GM19452 (cell line): ENCODE results near the gene BEND6.
"Not testable (repeated sequence)": the region's sequence is repeated elsewhere in the genome, so short reads cannot be mapped to it uniquely, and the experiment has no call there.

Experiments used
- ATAC-seq: cut with Tn5 transposase; IDR thresholded peaks from one replicate; pipeline ENCODE4 v1.9.1; 2021; ENCODE audit not compliant: unreplicated experiment

Gene BEND6

DNA sequence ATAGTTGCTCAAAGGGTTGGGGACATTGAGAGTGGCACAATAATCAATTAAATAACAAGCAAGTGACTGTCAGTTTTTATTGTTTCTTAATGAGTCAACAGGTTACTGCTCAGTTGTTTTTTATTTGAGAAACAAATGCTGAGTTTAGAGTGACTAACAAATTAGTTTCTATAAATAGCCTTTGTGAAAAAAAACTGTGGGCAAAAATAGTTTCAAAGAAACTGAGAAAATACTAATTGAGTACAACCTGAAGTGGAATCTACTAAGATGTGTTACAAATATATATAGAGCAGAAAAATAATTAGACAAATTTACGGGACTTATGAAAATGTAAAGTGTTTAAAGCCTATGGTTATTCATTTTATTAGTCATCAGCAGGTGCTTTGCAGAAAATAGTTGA lies 22.3 kb downstream of the BEND6 start:
- no peak for ATAC-seq

DNA sequence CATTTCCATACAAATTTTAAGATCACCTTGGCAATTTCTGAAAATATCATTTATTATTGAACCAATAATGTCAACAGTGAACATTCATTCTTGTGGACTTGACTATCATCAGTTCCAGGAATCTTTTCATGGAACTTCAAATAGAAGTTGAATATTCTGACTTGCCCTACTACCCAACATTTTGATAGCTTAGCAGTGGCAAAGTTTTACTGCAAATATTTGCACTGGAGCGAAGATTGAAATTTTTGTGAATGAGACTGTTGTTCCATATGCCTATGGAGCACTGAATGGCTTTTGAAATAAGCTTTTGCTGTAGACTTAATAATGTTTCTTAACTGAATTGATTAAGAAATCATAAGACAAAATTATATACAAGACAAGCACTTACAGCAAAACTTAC lies 23.6 kb downstream of the BEND6 start:
- no peak for ATAC-seq

DNA sequence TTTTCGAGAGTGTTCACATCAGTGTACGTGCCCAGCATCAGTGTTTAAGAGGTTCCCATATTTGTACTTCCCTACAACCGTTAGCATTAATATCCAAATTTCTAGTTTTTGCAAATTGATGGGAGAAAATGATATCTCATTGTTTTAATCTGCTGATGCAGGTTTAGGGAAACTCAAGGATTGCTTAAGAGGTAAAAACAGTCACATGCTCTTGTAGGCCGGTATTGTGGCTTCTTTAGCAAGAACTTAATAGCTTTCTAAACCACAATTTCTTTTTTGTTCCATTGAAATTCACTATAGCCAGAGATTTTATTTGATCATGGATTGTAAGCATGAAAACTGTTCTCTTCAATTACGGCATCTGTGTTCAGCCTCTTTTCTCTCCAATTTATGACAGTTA lies 29.5 kb downstream of the BEND6 start:
- ATAC-seq, result no peak

DNA sequence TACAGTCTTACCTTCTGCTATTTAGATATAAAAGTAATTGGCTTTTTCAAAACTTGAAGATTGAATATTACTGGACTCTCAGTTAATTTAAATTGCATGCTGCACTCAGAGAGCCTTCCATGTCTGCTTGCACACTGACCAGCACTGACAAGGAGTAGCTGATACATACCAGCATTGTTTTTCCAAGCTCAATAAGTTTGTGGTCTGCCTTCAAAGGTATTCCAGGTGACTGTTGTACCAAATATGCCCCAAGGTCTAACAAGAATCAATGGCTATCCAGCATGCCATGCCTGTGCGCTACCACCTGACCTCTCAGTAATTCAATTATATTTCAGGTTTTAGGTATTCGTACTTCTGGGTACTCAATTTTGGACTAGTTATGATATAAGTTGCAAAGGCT lies 30.0 kb downstream of the BEND6 start:
- no peak for ATAC-seq

DNA sequence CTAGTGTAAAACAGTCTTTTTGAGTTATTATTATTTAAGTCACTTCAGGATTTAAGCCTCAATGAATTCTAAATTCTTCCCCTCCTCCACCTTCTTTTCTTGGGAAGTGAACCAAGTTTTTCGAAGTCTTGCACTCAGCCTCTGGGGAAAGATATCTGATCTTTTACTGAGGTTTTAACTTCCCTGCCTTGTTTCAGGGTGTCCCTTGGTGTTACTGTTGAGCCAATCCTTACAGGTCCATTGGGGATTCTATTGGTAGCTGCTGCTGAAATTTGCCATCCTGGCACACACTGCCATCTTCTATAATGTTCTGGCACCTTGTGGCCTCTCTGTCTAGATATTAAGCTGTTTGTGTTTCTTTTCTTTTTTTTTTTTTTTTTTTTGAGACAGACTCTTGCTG lies 31.7 kb downstream of the BEND6 start:
- no peak for ATAC-seq

DNA sequence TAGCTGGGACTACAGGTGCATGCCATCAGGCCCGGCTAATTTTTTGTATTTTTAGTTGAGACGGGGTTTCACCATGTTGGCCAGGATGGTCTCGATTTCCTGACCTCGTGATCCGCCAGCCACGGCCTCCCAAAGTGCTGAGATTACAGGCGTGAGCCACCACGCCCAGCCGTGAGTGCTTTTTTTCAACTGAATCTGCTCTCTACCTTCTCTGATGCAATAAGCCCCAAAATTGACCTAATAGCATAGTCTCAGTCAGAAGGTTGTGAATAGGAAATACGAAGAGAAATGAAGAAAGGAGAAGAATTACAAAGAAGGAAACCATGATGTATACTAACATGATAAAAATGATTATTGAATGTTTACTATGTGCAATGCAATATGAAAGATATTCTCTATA lies 33.2 kb downstream of the BEND6 start:
- no peak for ATAC-seq

DNA sequence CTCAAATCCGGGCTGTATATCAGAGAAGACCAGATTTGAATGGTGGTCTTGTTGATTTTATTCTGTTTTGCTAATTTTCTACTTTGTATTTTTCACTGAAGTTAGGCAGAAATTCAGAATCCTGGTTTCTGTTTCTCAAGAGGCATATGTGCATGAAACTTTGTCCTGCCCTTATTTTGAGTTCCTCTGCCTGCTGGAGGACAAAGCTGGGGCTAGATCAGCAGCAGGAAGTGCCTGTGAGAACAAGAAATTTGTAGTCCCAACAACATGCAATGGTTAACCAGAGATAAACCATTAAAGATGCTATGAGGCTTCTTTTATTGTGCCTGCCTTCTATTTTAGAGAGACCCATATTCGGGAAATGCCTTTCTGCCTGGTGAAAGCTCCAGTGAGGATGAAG lies 37.1 kb downstream of the BEND6 start:
- ATAC-seq, result no peak

DNA sequence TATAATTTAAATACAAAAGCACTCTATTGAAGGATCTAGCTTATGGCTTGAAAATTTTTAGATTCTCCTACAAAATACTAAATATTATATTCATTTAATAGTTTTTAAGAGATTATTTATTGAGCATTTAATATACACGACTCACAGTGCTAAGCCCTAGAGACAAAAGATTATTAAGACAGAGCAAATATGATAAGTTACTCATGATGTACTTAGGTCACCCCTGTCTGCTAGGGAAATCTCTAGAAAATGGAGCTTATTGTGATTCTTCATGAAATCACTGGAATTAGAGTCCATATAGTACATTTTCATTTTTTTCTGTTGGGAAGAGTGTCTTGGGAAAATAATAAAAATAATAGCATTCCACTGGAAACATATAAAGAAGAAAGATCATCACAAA lies 37.8 kb downstream of the BEND6 start:
- ATAC-seq, result no peak

DNA sequence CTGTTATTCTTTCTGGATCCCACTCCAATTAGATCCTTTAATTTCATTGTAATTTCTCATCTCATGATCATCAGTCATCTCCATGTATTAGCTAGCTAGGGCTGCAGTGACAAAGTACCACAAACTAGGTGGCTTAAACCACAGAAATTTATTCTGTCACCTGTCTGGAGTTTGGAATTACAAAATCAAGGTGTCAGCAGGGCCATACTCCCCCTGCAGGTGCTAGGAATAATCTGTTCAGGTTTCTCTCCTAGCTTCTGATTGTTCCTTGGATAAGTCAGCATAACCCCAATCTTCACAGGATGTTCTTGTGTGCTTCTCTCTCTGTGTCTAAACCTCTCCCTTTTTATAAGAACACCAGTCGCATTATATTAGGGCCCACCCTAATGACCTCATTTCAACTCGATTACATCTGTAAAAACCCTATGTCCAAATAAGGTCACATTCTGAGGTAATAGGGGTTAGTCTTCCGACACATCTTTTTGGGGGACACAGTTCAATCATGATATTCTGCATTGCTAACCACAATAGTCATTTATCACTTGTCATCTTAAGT lies 40.5 kb downstream of the BEND6 start:
- no peak for ATAC-seq

DNA sequence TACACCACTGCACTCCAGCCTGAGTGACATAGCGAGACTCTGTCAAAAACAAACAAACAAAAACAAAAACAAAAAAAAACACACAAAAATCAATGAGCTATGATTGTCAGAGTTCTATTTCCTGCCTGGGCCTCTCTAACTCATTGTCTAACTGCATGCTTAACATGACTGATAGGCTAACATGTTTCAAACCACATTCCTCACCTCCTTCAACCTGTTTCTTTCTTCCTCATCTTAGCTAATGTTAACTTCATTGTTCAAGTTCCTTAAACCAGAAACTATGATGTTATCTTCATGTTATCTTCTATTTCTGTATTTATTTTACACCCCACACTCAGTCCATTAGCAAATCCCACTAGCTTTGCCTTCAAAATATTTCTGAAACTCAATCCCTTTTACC lies 41.5 kb downstream of the BEND6 start:
- no peak for ATAC-seq

DNA sequence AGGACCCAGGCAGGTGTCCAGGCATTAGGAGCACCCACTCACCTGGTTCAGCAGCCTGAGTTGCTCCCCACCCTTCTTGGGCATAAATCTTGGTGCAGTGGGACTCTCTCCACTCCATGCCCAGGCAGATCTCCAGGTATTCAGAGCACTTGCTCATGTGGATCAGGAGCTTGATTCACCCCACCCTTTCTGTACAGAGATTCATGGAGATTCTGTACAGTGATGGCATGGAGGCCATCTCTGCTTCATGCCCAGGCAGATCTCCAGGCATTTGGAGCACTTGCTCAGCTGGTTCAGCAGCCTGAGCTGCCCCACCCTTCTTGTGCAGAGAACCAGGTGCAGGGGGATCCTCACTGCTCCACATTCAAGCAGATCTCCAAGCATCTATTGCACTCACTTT lies 44.1 kb downstream of the BEND6 start:
- ATAC-seq, result no peak

DNA sequence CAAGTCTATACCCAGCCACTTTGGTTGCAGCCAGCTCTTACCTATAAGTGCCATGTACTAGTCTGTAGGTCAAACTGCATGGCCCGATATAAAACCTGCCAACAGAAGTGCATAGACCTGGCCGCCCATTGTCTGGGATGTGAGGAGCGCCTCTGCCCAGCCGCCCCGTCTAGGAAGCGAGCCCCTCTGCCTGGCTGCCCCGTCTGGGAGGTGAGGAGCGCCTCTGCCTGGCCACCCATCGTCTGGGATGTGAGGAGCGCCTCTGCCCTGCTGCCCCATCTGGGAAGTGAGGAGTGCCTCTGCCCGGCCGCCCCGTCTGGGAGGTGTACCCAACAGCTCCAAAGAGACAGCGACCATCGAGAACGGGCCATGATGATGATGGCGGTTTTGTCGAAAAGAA lies 44.8 kb downstream of the BEND6 start:
- ATAC-seq, result not testable (repeated sequence)

DNA sequence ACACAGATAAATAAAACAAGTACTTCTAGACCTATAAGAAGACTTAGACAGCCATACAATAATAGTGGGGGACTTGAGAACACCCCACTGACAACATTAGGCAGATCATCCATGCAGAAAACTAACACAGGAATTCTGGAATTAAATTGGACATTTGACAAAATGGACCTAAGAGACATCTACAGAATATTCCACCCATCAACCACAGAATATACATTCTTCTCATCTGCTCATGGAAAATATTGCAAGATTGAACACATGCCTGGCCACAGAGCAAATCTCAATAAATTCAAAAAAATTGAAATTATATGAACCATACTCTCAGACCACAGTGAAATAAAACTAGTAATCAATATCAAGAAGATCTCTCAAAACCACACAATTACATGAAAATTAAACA lies 47.3 kb downstream of the BEND6 start:
- ATAC-seq, result no peak

DNA sequence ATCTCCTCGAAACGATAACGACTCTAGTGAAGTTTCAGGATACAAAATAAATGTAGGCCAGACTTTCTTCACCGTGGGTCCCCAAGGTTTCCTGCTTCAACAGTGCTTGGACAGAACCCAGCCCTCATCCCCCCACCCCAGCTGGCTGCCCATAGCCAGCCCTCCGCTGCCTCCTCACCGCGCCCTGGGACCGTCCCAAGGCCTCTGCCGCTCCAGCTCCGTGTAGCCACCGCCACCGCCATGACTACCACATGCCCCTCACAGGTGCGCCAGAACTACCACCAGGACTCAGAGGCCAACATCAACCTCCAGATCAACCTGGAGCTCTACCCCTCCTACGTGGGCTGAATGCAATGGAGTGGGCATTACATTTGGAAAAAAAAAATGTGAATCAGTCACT lies 49.4 kb downstream of the BEND6 start:
- no peak for ATAC-seq

DNA sequence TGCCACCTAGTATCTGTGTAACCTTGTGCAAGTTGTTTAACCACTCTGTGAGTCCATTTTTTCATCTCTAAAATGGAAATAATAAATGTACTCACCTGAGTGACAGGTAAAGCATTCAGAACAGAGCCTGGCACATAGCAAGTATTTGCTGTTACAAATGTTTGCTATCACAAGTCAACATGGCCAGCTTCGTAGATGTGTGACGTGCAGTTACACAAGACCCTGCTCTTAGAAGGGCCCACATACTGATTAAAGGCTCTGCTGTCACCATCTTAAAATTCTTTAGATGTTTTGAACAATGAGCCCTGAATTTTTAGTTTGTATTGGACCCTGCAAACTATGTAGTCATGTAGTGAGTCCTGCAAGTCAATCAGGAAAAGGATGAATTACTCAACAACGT lies 51.2 kb downstream of the BEND6 start:
- ATAC-seq, result no peak

DNA sequence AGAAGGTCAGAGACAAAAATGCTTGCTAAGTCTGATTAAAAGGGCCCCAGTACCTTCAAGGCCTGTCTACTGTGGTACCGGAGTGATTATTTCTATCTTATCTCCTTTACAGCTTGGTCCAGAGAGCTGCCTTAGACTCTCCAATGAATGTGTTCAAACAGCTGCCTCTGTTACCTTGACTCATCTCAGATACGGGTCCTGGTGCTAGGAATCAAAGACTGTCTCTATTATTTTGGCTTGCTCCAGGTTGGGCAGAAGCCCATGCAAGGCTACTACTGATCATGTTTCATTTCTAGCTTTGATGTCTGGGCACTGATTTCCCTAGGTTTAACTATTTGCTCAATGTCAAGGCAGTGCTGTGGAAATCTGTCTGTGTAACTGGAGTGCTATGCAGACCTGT lies 53.2 kb downstream of the BEND6 start:
- ATAC-seq, result not testable (repeated sequence)

DNA sequence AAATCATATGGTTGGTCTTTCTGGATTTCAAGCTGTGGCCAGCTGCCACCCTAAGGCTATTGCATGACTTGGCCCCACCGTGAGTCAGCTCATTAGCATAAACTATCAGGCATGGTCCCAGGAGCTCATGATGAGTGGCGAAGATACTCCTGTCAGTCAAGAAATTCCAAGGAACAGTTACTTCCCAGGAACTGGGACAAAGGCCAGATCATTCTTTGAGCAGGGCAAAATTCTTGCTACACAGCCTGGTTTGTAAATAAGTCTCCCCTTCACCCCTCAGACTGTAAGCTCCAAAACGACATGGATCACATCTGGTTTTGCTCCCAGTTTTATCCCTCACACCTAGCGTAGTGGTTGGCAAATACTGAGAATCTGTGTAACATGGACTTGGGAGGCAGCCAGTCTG lies 58.6 kb downstream of the BEND6 start:
- no peak for ATAC-seq

DNA sequence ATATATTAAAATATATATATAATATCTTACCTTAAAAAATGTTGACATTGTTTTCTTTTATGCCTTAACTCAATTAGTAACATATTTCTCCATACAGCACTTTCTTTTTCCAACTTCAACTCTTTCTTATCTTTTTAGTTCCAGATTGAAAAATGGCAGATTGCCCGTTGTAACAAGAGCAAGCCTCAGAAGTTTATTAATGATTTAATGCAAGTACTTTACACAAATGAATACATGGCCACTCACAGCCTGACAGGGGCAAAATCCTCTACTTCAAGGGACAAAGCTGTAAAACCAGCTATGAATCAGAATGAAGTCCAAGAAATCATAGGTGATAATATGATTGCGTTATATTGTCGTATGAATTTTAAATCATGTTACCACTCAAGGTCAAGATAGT lies 62.2 kb downstream of the BEND6 start:
- no peak for ATAC-seq

DNA sequence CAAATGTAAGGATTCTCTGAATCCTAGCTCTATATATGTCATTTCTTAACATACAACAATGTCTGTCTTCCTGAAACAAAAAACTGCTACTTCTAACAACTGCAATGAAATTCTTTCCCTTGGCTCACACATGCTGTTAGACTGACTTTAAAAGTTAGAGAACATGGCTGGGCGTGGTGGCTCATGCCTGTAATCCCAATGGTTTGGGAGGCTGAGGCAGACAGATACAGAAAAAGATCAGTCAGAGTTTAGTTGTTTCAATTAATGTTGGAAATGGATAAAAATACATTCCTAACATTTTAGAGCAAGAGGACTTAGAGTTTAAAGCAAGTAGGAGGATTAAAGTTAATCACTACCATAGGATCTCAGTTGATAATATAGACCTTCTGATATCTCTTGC lies 62.9 kb downstream of the BEND6 start:
- no peak for ATAC-seq

DNA sequence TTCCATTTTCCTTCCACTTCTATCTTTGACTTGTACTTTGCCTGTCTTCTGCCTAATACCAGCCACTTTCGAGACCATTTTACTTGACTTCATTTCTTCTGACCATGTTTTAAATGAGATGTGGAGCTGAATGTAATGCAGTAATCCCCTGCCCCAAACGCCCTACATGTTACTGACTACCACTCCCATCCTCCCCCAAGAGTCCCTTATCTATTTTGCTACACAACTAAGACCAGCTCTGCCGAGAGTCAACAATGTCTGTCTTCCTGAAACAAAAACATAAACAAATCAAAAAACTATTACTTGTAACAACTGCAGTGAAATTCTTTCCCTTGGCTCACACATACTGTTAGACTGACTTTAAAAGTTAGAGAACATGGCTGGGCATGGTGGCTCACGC lies 64.5 kb downstream of the BEND6 start:
- ATAC-seq, result no peak

DNA sequence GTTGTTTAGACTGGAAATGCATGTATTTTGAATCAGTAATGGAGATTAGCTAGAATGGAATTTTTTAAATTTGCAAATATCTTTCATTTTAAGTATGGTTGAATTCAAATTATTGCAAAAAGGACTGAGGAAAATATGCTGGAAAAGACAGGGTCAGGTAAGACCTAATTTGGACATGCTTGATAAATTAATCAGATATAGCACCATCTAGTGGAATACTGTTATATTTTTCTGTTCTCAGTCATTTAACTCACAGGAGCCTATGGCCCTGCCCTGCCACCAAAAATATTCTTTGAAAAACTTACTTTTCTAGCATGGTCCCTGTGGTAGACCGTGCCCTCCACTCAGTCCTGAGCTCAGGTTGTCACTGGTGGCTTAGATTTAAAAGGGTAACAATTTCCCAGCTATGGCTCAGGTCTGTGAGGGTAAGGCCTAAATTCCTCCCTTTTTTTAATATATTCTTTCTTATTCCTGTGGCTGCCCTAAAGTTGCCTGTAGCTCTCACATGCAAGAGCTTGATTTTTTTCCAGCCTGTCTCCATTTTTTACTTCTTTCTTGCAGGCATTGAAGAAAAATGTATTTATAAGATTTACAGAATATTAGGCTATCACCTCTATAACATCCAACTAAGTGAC lies 66.3 kb downstream of the BEND6 start:
- peak; percentile 77 for ATAC-seq

DNA sequence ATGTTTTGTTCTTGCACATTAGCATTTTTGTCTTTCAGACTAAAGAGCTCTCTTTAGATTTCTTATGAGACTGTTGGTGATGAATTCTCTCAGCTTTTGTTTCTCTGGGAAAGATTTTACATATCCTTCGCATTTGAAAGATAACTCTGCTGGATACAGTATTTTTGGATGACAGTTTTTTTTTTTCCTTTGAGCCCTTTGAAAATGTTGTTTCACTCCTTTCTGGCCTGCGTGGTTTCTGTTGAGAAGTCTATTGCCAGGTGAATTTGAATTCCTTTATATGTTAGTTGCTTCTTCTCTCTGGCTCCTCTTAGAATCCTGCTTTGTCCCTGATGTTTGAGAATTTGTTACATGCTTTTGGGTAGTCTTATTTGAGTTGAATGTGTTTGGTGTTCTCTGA lies 69.4 kb downstream of the BEND6 start:
- ATAC-seq, result no peak

DNA sequence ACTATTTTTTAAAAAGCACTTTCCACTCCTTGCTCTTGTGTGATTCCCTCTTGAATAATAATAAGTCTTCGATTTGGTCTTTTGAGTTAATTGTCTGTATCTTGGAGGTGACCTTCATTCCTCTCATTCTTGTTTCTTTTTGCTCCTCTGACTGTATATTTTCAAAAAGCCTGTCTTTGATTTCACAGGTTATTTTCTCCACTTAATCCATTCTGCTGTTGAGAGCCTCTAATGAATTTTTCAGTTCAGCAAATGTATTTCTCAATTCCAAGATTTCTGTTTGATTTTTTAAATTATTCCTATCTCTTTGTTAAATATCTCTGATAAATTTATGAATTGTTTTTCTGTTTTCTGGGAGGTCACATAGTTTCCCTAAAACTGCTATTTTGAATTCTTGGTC lies 69.9 kb downstream of the BEND6 start:
- no peak for ATAC-seq
